SW480 (cell line): ENCODE measurements around the gene OBSCN.
"Not testable (repeated sequence)": the region's sequence is repeated elsewhere in the genome, so short reads cannot be mapped to it uniquely, and the experiment has no call there.

Source experiments
- DNase-seq: peaks from one replicate; pipeline ENCODE4 v3.0.0-alpha.2; 2016; ENCODE audit warnings: low spot score

Gene OBSCN

GRCh38 chr1:228170666-228171065 is 37.2 kb upstream of the OBSCN start:
- no peak for DNase-seq

DNA sequence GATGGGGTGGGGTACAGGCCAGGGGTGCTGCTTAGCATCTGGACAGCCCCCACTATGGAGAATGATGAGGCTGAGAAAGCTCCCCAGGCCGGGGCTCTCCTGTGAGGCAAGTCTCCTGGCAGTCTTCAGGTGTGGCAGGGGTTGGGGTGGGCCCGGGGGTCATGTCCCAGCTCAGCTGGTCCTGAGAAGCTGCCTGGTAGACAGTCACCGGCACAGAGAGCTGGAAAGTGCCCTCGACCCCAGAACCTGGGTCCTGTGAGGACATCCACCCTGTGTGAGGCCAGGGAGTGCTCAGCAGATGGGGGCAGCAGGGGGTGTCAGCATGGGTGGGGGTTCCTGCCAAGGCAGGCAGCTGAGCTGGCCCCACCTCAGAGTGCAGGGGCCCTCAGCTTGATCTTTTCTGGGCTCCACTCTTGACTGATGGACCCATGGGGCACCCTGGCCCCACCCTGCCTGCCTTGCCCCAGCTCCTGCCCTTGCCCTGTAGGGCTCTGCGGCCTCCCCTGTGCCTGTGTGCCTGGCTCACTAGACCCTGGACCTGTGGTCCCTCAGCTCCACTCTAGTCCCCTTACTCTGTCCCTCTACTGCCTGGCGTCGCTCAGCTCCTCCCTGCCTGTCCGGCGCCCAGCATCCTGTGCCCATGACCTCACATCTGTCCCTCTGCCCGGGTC is 36.5 kb upstream of the OBSCN start:
- no peak for DNase-seq

DNA sequence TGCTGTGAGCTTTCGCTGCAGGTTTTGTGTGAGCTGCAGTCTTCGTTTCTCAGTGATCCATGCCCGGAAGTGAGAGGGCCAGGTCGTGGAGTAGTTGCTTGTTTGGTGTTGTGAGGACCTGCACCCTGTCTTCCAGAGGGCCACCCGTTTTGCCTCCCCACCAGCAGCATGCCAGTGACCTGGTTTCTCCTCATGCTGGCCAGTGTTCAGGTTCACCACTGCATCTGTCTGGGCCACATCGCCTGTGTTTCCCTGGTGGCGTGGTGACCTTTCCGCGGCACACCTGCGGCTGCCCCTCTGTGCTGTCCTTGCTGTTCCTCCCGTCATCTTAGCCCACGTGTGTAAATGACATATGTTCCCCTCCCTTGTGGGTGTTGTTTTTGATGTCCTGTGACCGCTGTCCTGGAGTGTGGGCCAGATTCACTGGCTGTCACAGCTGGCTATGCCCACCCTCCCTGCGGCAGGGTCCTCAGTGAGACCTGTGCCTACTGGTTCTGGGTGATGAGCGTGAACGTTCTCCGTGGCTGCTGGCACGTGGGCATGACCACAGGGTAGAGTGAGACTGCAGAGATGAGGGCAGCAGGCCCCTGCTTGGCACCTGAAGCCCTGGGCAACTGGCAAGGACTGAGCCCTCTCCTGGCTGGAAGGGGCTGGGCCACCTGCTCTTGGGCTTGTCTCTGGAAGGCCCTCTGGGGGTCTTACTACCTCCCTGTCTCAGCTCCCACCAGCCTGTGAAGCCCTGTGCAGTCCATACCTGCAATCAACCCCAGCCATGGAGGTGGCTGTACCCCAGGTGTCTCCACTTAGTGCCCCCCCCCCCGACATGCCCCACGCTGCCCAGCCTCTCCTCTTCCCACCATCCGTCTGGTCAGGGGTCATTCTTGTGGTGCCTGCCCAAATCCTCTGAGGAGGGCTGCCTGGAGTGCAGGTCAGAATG is 35.0 kb upstream of the OBSCN start:
- DNase-seq = no peak

DNA sequence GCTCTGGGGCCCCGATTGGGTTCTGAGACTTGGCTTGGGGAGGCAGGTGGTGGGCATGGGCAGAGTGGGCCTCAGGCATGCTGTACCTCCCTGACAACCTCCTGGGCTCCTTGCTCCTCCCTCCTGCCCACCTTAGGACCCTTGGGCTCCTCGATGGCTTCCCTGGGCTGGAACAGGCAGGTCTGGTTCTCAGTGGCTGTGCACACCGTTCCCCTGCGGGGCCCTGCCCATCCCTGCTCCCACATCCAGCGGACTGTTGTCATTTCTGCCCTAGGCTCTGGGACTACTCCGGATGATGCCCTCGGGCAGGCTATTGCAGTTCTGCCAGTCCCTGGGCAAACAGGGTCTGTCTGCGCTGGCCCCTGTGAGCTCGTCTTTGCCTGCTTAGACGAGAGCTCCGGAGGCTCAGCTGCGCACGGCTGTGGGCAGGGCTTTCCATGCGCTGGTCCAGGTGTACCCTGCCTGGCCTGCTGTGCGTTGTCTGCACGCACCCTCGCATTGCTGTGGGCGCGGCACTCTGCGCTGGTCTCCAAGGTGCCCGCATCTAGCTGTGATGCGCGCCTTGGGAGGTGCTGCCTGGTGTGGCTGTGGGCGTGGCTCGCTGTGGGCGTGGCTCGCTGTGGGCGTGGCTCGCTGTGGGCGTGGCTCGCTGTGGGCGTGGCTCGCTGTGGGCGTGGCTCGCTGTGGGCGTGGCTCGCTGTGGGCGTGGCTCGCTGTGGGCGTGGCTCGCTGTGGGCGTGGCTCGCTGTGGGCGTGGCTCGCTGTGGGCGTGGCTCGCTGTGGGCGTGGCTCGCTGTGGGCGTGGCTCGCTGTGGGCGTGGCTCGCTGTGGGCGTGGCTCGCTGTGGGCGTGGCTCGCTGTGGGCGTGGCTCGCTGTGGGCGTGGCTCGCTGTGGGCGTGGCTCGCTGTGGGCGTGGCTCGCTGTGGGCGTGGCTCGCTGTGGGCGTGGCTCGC is 34.0 kb upstream of the OBSCN start:
- DNase-seq = not testable (repeated sequence)

- no peak for DNase-seq
These were observed 33.1 kb upstream of the OBSCN start for GRCh38 chr1:228174482-228175315.

DNA sequence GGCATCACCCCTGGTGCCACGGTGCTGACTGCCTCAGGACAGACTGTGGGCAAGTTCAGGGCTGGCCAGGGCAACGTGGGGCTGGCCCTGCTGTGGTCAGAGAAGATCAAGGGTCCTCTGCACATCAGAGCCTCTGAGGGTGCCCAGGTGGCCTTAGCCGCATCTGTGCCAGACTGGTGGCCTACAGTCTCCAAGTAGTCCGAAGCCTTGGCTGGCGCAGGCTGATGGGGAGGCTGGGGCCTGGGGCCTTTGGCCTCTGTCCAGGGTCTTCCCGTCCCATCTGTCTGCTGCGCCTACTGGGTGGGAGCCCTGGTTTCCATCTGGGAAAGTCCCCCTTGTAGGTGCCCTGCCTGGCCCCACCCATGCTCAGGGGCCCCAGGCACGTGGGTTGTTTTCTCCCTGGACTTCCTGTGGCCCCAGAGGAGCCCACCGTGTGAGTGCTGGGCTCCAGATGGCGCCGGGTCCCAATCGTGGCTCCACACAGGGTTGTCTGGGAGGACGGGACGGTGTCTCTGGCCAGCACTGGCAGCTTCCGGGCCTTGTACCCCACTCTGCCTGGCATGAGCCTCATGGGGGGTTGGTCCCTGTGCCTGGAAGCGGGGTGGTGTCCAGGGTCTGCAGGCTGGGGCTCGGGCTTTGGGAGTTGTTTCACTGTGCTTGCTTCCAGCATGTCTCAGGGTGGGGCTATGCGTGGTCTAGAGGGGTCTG is 32.4 kb upstream of the OBSCN start:
- DNase-seq = no peak

DNA sequence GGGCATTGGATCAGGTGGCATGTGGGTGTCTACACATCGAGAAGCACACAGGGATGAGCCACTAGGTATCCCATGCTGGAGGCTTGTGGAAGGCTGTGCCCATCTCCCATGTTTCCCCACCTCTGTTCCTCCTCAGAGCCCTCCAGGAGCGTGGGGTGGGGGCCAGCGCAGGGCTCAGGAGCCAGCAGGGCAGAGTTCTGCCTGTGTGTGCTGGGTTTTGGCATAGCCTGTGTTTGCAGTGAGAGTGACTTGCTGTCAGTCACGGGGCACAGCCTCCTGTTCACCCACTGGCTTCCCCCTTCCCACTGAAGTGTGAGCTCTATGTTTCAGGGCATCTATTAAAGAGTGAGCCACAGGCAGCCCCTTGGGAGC is 31.8 kb upstream of the OBSCN start:
- no peak for DNase-seq

DNA sequence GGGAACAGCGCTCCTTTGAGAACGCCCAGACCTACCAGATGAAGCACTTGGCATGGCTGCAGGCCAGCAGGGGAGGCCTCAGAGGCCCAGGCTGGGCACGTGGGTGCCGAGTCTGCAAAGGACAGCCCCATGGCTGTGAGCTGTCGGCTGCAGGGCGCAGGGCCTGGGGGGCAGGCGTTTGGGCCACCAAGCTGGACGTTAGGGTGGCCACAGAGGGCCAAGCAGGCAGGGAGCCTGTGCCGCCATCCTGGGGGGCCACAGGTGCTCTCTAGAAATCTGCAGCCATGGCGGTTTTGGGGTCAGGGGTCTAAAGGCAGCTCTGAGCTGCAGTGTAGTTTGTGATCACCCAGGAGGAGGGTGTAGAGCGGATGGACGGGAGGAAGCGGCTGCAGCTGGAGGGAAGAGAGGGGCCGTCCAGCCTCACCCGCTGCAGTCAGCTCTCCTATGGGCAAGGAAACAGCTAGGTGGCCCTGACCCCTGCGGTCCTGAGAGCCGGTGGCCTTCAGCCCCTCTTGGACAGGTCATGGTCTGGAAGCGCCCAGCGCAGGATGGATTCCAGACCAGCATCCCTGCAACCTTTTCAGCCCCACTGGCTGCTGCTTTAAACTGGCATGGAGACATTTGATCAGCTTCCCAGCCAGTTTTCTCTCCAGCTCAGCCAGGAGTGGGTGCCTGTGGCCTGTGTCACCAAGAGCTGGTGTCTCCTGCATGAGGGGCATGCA is 31.2 kb upstream of the OBSCN start:
- DNase-seq = no peak

DNA sequence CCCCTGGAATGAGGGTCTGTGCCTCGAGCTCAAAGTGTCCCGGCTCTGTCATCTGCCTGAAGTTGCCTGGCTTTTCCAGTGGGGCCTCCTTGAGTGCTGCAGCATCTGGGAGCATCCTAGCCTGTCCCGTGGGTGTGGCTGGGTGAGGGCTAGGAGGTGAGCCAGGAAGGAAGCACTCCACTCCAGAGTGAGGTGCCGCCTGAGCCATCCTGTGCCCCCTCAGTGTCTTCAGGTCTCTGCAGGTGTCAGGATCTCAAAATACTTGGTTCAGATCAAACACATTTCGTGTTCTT is 30.7 kb upstream of the OBSCN start:
- no peak for DNase-seq

DNA sequence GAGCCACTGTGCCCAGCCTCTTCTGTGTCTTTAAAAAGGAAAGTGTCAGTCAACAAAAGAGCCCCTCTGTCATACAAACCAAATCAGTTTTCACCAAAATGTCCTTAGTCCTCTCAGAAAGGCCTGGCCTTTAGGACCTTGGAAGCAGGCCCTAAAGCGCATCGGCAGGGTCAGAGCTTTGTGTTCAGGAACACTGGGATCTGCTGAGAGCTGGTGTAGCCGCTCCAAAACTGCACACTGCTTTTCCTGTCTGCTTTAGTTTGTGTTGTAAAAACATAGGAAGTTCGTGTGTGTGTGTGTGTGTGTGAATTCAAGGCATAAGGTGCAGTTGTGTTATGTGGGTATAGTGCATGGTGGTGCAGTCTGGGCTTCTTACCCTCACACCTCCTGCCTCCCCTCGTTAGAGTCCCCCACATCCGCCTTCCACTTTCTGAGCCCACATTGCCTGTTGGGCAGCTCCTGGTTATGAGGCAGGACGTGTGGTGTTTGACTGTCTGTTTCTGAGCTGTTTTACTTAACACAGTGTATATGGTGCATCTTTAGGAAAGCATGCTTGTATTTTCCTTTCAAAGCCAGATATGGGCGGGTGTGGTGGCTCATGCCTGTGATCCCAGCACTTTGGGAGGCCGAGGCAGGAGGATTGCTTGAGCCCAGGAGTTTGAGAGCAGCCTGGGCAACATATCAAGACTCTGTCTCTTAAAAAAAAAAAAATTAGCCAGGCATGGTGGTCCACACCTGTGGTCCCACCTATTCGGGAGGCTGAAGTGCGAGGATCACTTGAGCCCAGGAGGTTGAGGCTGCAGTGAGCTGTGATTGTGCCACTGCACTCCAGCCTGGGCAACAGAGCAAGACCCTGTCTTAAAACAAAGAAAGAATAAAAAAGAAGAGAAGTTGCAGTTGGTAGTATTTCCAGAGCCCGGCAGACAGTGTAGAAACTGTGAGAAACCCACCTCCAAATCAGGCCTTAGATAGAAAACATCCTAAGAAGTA is 29.8 kb upstream of the OBSCN start:
- DNase-seq = no peak

GRCh38 chr1:228178737-228179684 is 28.8 kb upstream of the OBSCN start:
- no peak for DNase-seq

- no peak for DNase-seq
These were observed 27.4 kb upstream of the OBSCN start for GRCh38 chr1:228180271-228180958.

GRCh38 chr1:228180959-228181644 is 26.7 kb upstream of the OBSCN start:
- no peak for DNase-seq

DNA sequence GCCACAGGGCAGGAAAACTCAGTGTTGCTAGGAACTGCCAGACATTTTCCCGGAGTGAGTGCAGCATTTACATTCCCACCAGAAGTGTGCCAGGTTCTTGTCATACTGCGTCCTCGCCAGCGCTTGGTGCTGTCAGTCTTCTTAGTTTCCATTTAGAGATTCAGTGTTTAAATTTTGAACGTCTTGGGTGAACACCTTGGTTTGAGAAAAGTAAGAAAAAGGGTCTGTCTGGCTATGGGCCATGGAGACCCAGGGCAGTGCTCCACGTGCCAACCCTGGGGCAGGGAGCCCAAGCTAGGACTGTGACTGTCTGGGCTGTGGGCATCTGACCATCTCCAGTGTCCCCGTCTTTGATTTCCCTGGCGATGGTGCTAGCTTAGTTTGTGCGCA is 26.2 kb upstream of the OBSCN start:
- DNase-seq = no peak

DNA sequence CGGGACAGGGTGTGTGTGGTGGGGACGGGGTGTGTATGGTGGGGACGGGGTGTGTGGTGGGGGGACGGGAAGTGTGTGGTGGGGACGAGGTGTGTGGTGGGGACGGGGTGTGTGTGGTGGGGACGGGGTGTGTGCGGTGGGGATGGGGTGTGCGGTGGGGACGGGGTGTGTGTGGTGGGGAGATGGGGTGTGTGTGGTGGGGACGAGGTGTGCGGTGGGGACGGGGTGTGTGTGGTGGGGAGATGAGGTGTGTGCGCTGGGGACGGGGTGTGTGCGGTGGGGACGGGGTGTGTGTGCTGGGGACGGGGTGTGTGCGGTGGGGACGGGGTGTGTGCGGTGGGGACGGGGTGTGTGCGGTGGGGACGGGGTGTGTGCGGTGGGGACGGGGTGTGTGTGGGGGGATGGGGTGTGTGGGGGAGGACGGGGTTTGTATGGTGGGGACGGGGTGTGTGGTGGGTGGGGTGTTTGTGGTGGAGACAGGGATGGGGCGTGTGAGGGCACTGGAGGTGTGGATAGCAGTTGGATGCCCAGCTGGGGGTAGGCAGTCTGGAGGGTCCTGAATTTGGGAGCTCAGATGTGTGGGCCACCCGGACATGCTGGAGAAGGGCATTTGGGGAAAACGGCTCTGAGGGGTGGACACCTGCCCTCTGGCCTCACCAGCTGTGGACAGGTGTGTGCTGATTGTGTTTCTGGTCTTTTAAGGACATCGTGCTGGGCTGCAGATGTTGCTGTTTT is 25.4 kb upstream of the OBSCN start:
- DNase-seq = no peak

- no peak for DNase-seq
These were observed 23.7 kb upstream of the OBSCN start for GRCh38 chr1:228184152-228184551.
